ENCODE results near the gene B4GALT1.

Gene B4GALT1

DNA sequence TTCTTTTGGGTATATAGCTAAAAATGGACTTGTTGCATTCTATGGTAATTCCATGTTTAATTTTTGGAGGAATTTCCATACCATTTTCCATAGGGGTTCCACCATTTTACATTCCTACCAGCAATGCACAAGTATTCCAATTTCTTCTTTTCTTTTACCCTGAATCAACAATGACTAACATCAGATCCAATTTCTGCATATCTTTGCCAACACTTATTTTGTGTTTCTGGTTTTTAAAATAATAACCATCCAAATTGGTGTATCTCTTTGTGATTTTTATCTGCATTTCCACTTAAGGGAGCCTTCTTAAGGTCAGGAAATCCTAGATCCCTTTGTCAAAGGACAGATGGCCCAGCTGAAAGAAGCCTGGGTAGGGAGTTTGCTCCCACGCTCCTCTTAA lies 61.2 kb downstream of the B4GALT1 start:
- in situ Hi-C loops (cut with MboI; ENCODE audit: low sequenced_read_pairs): no loop called here

DNA sequence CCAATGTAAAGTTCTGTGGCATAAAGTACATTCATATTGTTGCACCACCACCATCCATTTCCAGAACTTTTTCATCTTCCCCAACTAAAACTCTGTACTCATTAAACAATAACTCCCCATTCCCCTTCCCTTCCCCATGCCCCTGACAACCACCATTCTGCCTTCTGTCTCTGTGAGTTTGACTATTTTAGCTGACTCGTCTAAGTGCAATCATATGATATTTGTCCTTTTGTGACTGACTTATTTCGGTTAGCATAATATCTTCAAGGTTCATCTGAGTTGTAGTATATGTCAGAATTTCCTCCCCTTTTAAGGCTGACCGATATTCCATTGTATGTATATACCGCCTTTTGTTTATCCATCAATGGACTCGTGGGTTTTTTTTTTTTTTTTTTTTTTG lies 61.6 kb downstream of the B4GALT1 start:
- in situ Hi-C loops (cut with MboI; ENCODE audit: low sequenced_read_pairs): no loop called here

DNA sequence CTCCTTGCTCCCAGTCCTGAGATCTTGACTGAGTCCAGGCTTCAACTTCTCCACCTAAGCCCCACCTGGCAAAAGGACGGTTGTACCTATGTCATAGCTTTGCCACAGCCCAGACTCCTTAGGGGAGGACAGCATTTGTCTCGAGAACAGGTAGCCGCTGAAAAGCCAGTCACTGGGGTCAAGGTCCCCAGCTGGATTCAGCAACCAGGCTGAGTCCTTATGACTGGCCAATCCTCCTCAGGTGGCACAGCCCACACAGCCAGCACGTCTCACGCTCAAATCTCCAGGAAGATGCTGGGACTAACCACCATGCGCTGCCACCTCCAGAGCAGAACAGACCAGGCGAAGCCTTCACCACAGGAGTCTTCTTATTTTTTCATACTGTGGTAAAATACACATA lies 62.7 kb downstream of the B4GALT1 start:
- in situ Hi-C loops (cut with MboI; ENCODE audit: low sequenced_read_pairs): no loop called here

DNA sequence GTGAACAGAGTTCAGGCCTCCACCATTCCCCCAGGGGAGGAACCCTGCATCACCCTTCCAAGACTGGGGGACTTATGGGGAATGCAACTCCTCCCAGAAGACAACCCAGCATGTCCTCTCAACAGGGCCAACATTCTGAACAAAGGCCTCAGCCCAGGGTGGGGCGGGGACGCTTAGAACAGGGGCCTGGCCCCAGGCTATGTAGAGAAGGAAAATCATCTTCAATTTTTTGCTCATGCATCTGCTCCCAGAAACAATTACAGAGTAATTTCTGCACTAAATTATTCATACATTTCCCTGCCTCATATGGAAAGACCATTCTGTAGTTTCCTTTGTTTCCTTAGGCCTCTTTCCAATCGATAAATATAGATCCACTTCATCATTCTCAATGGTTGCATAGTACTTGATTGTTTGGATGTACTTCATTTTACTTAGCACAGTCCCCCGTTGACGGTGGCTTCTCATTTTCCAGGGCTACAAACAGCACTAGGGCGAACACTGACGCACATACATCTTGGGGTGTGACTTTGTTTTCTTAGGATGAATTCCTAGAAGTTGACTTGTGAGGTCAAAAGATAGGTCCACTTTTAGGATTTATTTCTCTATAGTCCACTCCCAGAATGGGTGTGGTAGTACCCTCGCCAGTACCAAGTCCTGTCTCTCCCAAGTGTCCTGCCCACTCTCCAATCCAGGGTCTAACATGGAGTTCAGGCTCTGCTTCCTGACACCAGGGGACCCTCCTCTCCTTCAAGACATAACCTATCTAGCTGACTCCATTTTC lies 63.4 kb downstream of the B4GALT1 start:
- in situ Hi-C loops (cut with MboI; ENCODE audit: low sequenced_read_pairs): no loop called here

DNA sequence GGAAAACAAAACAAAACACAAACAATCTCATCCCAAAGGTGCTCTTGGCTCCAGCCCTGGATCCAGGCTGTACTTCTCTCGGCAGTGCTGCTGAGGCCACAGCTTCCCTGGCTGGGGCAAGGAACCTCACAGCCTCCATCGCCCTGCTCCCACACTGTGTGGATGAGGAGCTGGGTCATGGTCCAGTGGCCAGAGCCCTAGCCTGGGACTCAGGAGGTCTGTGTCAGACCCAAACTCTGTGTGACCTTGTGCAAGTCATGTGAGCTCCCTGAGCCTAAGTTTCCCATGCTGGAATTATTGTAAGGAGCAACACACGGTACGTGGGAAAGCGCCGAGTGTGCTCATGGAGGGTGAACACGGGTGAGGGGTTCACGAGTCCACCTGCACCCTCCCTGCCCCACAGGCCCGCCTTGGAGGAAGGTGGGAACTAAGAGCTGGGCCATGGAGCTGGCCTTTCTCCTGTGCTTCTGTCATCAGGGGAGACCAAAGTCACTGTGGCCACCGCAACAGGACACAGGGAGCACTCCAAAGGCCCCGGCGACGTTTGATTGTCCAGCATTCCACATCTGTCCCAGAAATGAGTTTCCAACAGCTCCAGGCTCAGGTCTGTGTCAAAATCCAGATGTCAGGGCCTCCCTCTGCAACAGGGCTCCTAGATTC lies 64.5 kb downstream of the B4GALT1 start:
- in situ Hi-C loops (cut with MboI; ENCODE audit: low sequenced_read_pairs): no loop called here

DNA sequence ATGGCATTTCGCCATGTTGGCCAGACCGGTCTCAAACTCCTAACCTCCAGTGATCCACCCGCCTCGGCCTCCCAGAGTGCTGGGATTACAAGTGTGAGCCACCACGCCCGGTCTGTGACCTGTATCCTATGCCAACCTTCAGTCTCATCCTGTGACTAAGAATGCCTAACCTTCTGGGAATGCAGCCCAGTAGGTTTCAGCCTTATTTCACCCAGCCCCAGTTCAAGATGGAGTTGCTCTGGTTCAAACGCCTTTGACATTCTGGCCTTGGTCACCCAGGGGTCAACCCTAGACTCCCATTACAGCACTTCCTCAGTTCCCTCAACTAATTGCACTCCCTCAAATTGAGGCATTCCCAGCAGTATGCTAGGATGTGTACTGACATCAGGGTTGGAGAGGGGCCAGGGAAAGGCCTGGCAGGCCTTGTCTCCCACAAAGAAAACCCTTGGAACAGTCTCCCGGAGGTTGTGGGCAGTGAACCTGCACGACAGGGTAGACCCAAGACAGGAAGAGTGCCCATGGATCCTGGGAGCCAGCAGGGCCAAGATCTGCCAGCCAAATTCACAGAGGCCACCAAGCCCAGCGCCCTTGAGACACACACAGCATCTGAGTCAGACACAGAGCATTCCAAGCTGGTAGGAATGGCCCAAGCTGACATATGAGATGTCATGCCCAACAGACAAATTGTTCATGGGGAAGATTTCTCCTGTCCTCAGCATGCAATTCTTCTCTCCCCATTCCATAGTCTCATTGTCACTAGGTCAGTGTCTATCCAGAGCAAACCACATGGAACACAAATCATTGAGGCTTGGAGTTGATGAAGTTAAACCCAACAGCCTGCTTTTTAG lies 65.8 kb downstream of the B4GALT1 start:
- in situ Hi-C loops (cut with MboI; ENCODE audit: low sequenced_read_pairs): no loop called here

DNA sequence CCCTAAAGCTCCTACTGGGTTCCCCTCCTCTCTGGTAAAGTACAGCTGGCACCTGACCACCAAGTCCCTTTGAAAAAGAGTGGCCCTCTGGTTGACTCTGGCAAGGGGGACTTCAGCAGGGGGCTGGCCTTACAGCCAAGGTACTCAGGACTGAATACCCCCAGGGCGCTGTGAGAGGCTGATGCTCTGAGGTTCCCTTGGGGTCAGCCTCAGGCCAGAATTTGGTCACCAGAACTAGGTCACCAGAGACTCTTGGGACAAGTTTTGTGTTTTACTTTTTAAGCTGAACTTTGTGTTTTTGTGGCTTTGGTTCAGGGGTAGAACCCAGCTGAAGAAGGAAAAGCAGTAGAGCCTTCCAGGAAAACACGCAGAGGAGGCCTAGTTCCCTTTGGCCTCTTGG lies 67.4 kb downstream of the B4GALT1 start:
- in situ Hi-C loops (cut with MboI; ENCODE audit: low sequenced_read_pairs): loop anchor here (25.0 kb wide), 1 partner anchor 138 kb away; the partner anchor contains the start of gene SPINK4

DNA sequence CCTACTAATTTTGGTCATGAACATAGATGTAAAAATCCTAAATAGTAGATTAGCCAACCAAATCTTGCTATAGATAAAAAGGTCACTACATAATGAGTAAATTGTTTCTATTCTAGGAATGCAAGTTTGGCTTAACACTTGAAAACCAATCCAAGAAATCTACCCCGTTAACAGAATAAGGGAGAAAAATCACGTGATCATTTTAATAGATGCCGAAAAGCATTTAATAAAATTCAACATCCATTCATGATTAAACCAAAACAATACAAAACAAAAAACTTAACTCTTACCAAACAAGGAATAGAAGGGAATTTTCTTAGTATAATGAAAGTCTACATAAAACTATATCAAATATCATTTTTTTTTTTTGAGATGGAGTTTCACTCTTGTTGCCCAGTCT lies 69.9 kb downstream of the B4GALT1 start:
- in situ Hi-C loops (cut with MboI; ENCODE audit: low sequenced_read_pairs): loop anchor here (25.0 kb wide), 1 partner anchor 140 kb away; the partner anchor contains the start of gene SPINK4

DNA sequence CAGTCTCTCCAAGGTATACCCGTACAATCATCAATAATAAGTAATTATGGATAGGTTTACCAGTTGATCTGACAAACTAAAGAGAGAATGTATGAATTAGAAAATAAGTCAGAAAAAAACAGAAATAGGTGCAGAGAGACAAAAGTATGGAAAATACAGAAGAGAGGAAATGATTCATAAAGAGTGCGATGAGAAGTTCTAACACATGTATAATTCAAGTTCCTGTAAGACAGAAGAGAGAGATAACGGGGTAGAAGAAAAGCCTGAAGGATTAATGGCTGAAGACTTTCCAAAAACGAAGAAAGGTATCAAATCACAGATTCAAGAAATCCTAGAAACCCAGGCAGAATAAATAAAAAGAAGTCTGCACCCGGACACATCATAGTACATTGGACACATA lies 74.5 kb downstream of the B4GALT1 start:
- in situ Hi-C loops (cut with MboI; ENCODE audit: low sequenced_read_pairs): loop anchor here (25.0 kb wide), 1 partner anchor 145 kb away; the partner anchor contains the start of gene SPINK4

DNA sequence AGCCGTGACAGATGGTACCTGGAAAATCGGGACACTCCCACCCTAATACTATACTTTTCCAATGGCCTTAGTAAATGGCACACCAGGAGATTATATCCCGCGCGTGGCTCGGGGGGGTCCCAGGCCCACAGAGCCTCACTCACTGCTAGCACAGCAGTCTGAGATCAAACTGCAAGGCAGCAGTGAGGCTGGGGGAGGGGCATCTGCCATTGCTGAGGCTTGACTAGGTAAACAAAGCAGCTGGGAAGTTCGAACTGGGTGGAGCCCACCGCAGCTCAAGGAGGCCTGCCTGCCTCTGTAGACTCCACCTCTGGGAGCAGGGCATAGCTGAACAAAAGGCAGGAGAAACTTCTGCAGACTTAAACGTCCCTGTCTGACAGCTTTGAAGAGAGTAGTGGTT lies 81.5 kb downstream of the B4GALT1 start:
- in situ Hi-C loops (cut with MboI; ENCODE audit: low sequenced_read_pairs): loop anchor here (25.0 kb wide), 1 partner anchor 152 kb away; the partner anchor contains the start of gene SPINK4

DNA sequence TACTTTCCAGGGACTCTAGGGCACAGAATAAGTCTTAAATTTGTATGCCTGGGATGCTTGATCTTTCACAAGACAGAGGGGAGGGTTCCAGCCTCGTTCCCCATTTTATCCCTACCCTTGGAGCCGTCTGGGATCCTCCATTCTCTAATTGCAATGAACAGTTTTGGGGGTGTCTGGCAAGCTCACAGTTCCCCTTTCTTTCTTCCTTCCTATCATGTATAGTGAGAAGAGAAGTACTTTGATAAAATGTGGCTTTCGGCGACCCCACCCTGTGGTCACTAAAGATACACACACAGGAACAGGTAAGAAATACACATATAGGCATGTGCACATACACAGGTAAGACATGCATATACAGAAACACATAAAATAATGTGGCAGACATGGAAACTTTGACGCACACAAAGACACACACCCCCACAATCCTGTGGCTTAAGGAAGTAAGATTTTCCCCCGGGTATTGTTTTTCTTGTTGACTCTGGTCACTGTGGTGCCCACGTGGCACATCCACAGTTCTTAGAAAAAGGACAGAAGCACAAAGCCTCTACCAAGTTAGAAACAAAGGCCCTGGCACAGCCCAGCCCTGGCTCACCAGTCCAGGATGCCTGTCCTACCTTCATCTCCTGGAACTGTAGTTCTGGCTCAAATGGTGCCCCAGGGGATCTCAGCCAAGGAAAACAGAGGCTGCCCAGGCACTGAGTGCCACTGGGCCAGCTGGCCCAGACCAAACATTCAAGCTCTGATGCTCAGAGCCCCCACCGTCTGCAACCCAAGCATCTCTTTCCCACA lies 84.4 kb downstream of the B4GALT1 start:
- in situ Hi-C loops (cut with MboI; ENCODE audit: low sequenced_read_pairs): loop anchor here (25.0 kb wide), 1 partner anchor 155 kb away; the partner anchor contains the start of gene SPINK4

DNA sequence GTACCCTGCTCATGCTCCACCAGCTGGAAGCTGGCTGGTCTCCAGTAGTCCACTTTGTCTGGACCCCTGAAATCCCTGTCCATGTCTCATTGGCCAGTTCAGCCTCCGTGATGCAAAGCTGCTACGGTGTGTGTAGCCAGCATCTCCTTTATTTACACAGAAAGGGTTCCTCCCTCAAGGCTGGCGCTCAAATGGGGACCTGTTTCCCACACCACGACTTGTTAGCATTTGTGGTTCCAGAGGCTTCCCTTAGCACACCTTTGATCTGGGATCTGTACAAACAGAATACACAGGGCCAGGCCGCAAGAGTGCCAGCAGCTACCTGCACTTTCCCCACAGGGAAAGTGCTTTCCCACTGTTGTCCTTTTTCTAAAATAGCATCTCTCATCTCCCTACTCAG lies 85.0 kb downstream of the B4GALT1 start:
- in situ Hi-C loops (cut with MboI; ENCODE audit: low sequenced_read_pairs): loop anchor here (25.0 kb wide), 1 partner anchor 155 kb away; the partner anchor contains the start of gene SPINK4

DNA sequence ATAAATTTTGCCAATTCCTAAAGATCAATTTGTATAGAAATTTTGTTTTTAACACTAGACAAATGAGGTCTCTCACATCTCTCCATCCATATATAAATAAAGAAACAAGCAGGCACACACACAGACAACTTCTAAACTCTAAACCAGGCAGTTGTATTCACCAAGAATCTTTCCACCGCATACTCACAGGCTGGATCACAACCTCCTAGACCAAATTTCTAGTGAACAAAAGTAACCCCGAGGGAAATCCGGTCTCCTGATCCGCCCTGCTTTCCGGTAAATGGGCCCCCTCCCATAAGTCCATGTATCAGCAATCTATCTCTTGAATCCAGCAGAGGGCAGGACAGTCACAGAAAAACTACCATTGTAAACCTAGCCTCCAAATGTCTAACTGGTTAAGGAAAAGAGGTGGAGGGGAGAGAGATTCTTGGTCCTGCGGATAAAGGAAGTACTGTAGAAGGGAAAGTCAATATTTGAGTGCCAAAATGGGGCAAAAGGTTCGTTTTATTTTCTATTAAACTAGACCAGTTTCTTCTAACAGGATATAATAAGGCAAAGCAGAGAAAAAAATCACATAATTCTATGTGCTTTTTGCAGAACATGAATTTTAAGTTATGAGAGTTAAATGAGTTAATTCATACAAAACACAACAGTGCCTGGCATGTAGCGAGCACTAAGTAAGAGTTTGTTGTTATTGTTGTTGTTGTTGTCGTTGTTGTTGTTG lies 85.8 kb downstream of the B4GALT1 start:
- in situ Hi-C loops (cut with MboI; ENCODE audit: low sequenced_read_pairs): loop anchor here (25.0 kb wide), 1 partner anchor 156 kb away; the partner anchor contains the start of gene SPINK4

DNA sequence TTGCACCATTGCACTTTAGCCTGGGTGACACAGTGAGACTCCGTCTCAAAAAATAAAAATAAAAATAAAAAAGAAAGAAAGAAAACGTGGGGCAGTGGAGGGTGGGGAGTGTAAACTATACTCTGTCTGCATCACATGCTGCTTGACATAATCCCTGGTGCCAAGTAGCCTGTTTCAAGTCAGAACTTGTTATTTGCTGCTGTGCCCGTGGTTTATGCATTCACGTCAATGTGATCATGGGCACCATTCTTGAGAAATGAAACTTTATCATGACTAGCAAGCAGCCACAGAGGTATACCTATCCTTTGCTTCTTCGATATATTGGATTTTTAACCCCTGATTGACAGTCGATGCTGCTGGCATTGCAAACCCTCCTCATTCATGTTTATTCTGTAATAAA lies 86.6 kb downstream of the B4GALT1 start:
- in situ Hi-C loops (cut with MboI; ENCODE audit: low sequenced_read_pairs): loop anchor here (25.0 kb wide), 1 partner anchor 157 kb away; the partner anchor contains the start of gene SPINK4

DNA sequence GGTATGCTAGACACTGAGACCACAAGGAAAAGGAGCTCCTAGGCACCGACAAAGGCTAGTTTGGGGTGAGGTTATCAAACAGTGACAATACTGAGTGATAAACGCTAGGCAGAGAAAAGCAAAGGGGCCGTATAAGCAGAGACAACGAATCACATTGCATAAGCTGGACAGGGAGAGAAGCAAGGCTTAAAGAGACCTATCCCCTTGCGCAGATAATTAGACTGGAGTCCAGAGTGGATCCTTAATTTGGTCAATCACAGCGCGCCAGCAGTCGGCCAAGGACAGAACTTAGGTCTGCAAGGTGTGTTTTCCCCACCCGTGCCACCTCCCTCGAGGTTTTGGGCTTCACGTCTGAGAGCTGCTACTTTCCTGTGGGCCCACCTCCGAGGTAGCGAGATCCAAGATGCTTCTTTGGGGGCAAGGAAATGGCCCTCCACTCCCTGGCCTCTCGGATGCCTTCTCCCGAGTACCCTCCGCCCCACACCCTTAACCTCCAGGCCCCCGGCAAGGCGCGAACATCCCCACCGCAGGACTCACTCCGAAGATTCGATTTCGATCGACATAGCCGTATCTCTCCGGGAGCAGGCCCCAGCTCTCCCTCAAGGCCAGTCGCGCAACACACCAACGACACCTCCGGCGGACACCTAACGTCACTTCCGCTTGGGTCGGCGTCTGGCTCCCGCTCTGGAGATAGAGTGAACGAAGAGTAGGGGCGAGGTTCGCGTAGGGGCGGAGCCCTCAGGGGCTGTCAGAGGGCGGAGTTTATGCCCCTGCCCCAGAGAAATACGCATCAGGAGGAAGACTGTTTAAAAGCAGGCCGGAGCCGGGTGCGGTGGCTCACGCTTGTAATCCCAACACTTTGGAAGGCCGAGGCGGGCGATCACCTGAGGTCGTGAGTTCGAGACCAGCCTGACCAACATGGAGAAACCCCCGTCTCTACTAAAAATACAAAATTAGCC lies 90.8 kb downstream of the B4GALT1 start, which contains the start of gene SMU1:
SMU1 (minus strand) TSS at position 629 of the 959 bp plus-strand sequence; CDS start at position 563, 66 bp downstream.
- in situ Hi-C loops (cut with MboI; ENCODE audit: low sequenced_read_pairs): loop anchor here (25.0 kb wide), 1 partner anchor 161 kb away; the partner anchor contains the start of gene SPINK4

DNA sequence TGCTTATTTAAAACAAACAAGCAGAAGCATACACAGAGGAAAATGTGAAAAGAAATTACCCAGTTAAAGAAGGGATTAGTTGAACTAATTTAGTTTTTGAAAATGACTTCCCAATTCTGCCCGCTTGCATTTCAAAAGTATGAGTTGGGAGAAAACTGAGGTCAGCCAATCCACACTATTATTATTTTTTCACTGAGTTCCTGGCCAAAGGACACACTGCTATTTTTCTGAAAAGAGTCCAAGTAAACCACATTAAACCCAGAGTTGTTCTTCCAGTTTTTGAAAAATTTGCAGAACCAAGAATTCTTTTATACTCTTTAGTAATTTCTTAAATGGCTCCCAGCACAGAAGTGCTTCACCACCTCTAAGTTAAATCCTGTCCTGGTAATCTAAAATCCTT lies 98.1 kb downstream of the B4GALT1 start:
- in situ Hi-C loops (cut with MboI; ENCODE audit: low sequenced_read_pairs): no loop called here

DNA sequence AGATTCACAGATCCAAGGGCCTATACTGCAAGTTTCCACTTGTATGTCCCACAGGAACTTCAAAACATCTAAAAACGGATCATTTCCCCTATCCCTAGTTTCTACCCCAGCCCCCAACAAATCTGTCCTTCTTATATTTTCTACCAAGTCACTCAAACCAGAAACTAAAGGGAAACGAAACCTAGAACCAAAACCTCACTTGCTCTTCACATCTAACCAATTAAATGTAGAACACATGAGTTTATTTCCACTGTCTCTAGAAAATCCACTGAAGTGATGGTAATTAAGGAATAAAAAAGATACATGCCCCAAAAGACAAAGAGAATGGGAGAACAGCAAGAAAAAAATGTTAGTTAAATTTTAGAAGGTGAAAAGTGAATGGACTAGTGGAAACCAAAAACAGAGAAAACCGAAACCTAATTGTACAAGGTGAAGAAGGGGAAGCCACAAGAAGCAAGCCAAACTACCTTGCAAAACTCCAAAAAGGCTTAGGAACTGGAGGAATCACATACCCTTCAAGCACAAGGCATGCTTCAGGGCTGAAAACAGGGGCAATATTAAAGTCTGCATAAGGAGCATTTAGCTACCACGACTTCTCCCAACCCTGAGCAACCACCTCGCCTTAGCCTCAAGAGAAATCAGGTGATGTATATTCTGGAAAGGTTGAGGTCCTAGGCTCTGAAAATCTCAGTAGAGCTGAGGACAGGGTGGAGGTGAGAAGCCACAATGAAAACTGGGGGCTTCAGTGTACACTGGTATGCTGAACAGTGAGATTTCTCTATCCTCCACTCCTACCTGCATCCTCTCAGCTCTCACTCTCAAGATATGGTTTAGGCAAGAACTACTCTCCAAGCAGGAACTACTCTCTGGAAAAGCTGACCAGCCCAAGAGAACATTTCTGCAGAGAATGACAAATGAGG lies 101.7 kb downstream of the B4GALT1 start:
- in situ Hi-C loops (cut with MboI; ENCODE audit: low sequenced_read_pairs): no loop called here
